ENCODE results near the gene NFIB. TPM values are rescaled to one million over a fixed set of nuclear protein-coding genes. Genes with fewer than 3 reads are reported as not detected.

NFIB gene
- total RNA-seq, 1 experiment from 2014 or later = 0.61 TPM

GRCh38 chr9:14289916-14290315 is 24.0 kb downstream of the NFIB start:
- intact Hi-C loops (cut with micrococcal nuclease; ENCODE audit: unreplicated experiment) = no loop called here
- Histone ChIP-seq H3K4me3 (ENCODE audit: low read depth, low read length) (no peak overlapping the region), H3K9me3 (no peaks in the 10 kb centered on the region), H3K36me3 (ENCODE audit: control insufficient read depth, insufficient read depth, low read length) (no peaks in the 10 kb centered on the region), H3K27me3 (replicated peaks; ENCODE audit: control insufficient read depth, insufficient read depth, low read length) (no peaks in the 10 kb centered on the region), H3K4me1 (no peaks in the 10 kb centered on the region)
- Mint-ChIP-seq H3K36me3 (ENCODE audit: insufficient read depth, unreplicated experiment) (no peaks in the 10 kb centered on the region), H3K27ac (ENCODE audit: unreplicated experiment) (no peak overlapping the region), H3K4me3 (ENCODE audit: unreplicated experiment) (no peak overlapping the region), H3K27me3 (ENCODE audit: insufficient read depth, unreplicated experiment) (no peaks in the 10 kb centered on the region), H3K9me3 (ENCODE audit: unreplicated experiment) (no peaks in the 10 kb centered on the region), H3K4me1 (ENCODE audit: low read depth, unreplicated experiment) (no peaks in the 10 kb centered on the region)
- POLR2A ChIA-PET = no interaction called here
- no peak for DNase-seq
- CTCF ChIA-PET = no interaction called here
- no peak for TF ChIP-seq CTCF (IDR thresholded peaks at IDR 0.05; ENCODE audit: insufficient read depth in 1 of 2, low read depth in 1 of 2, low read length in 1 of 2, severe bottlenecking in 1 of 2, unreplicated experiment in 1 of 2)
- BruUV-seq (replicated peaks) = no TSS peak

GRCh38 chr9:14288433-14288832 is 25.5 kb downstream of the NFIB start:
- DNase-seq = no peak
- POLR2A ChIA-PET = no interaction called here
- H3K27me3 ChIP-seq (replicated peaks; ENCODE audit: control insufficient read depth, insufficient read depth, low read length) = no peaks in the 10 kb centered on the region
- intact Hi-C loops (cut with micrococcal nuclease; ENCODE audit: unreplicated experiment) = no loop called here
- H3K4me3 ChIP-seq (ENCODE audit: low read depth, low read length) = no peak overlapping the region
- H3K4me1 ChIP-seq = peaks cover 3% of the 10 kb centered on the region; the same call in 1 of the 2 replicates
- Mint-ChIP-seq H3K4me1 (ENCODE audit: low read depth, unreplicated experiment) (peaks cover 4% of the 10 kb centered on the region), H3K36me3 (ENCODE audit: insufficient read depth, unreplicated experiment) (no peaks in the 10 kb centered on the region), H3K4me3 (ENCODE audit: unreplicated experiment) (no peak overlapping the region), H3K27me3 (ENCODE audit: insufficient read depth, unreplicated experiment) (no peaks in the 10 kb centered on the region), H3K9me3 (ENCODE audit: unreplicated experiment) (no peaks in the 10 kb centered on the region), H3K27ac (ENCODE audit: unreplicated experiment) (no peak overlapping the region)
- H3K9me3 ChIP-seq = no peaks in the 10 kb centered on the region
- CTCF ChIA-PET = no interaction called here
- no peak for TF ChIP-seq CTCF (IDR thresholded peaks at IDR 0.05; ENCODE audit: insufficient read depth in 1 of 2, low read depth in 1 of 2, low read length in 1 of 2, severe bottlenecking in 1 of 2, unreplicated experiment in 1 of 2)
- no TSS peak for BruUV-seq (replicated peaks)
- no peaks in the 10 kb centered on the region for H3K36me3 ChIP-seq (ENCODE audit: control insufficient read depth, insufficient read depth, low read length)

GRCh38 chr9:14286121-14286520 is 27.8 kb downstream of the NFIB start:
- peaks cover 11% of the 10 kb centered on the region; the same call in 1 of the 2 replicates for H3K4me1 ChIP-seq
- Mint-ChIP-seq H3K4me1 (ENCODE audit: low read depth, unreplicated experiment) (peaks cover 8% of the 10 kb centered on the region), H3K27ac (ENCODE audit: unreplicated experiment) (no peak overlapping the region), H3K27me3 (ENCODE audit: insufficient read depth, unreplicated experiment) (no peaks in the 10 kb centered on the region), H3K36me3 (ENCODE audit: insufficient read depth, unreplicated experiment) (no peaks in the 10 kb centered on the region), H3K4me3 (ENCODE audit: unreplicated experiment) (no peak overlapping the region), H3K9me3 (ENCODE audit: unreplicated experiment) (no peaks in the 10 kb centered on the region)
- no peak for DNase-seq
- BruUV-seq (replicated peaks) = no TSS peak
- no peak overlapping the region for H3K4me3 ChIP-seq (ENCODE audit: low read depth, low read length)
- no peaks in the 10 kb centered on the region for H3K27me3 ChIP-seq (replicated peaks; ENCODE audit: control insufficient read depth, insufficient read depth, low read length)
- intact Hi-C loops (cut with micrococcal nuclease; ENCODE audit: unreplicated experiment) = no loop called here
- CTCF ChIA-PET = no interaction called here
- POLR2A ChIA-PET = no interaction called here
- no peaks in the 10 kb centered on the region for H3K9me3 ChIP-seq
- TF ChIP-seq CTCF (IDR thresholded peaks at IDR 0.05; ENCODE audit: insufficient read depth in 1 of 2, low read depth in 1 of 2, low read length in 1 of 2, severe bottlenecking in 1 of 2, unreplicated experiment in 1 of 2) = no peak
- H3K36me3 ChIP-seq (ENCODE audit: control insufficient read depth, insufficient read depth, low read length) = no peaks in the 10 kb centered on the region
